PFSK-1 (cell line): Measurements from ENCODE around the gene THBD.

Experiments used
- FOXP2 ChIP-seq: optimal IDR thresholded peaks from 2 replicates; pipeline ENCODE3; 2011; ENCODE audit warnings: borderline replicate concordance, control low read depth, inconsistent platforms; ENCODE audit not compliant: insufficient read depth; ENCODE audit errors: extremely low read length, extremely low read depth
- POLR2AphosphoS5 ChIP-seq: IDR thresholded peaks from 2 replicates; pipeline ENCODE4 v1.6.1; 2012; ENCODE audit warnings: low read depth, mild to moderate bottlenecking, control low read depth, low read length, moderate library complexity
- TAF1 ChIP-seq: IDR thresholded peaks from 2 replicates; pipeline ENCODE4 v1.6.1; 2012; ENCODE audit warnings: low read length, control low read depth, borderline replicate concordance; ENCODE audit not compliant: insufficient read depth
- TF ChIP-seq, protein P1 (sequence below), 2 experiments: IDR thresholded peaks; 2 replicates each; pipeline versions ENCODE4 v1.6.1 to v1.8.0; 2011 to 2012; ENCODE audit warnings: low read depth in 2 of 2, low read length in 2 of 2, control low read depth in 1 of 2, inconsistent platforms in 1 of 2, mild to moderate bottlenecking in 1 of 2, moderate library complexity in 1 of 2; ENCODE audit not compliant: insufficient read depth in 1 of 2

DNA sequence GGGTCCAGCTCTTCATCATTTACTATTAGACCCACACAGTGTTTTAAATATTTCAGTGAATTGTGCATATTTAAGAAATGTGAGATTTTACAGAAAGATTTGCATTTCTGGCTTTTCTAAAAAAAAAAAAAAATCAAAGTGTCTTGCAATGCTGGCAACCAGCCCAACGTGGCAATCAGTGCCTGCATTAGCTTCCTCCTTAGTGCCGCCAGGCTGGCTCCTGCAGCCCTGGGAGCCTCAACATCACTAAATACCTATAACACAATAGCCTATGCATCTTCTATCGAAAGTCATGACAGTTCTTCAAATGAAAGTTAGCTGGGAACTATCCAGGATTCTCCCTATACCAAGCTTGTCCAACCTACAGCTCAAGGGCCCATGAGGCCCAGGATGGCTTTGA is 46.0 kb upstream of the THBD start:
- no peak for TF ChIP-seq TAF1
- TF ChIP-seq POLR2AphosphoS5: no peak
- TF ChIP-seq, protein P1, sequence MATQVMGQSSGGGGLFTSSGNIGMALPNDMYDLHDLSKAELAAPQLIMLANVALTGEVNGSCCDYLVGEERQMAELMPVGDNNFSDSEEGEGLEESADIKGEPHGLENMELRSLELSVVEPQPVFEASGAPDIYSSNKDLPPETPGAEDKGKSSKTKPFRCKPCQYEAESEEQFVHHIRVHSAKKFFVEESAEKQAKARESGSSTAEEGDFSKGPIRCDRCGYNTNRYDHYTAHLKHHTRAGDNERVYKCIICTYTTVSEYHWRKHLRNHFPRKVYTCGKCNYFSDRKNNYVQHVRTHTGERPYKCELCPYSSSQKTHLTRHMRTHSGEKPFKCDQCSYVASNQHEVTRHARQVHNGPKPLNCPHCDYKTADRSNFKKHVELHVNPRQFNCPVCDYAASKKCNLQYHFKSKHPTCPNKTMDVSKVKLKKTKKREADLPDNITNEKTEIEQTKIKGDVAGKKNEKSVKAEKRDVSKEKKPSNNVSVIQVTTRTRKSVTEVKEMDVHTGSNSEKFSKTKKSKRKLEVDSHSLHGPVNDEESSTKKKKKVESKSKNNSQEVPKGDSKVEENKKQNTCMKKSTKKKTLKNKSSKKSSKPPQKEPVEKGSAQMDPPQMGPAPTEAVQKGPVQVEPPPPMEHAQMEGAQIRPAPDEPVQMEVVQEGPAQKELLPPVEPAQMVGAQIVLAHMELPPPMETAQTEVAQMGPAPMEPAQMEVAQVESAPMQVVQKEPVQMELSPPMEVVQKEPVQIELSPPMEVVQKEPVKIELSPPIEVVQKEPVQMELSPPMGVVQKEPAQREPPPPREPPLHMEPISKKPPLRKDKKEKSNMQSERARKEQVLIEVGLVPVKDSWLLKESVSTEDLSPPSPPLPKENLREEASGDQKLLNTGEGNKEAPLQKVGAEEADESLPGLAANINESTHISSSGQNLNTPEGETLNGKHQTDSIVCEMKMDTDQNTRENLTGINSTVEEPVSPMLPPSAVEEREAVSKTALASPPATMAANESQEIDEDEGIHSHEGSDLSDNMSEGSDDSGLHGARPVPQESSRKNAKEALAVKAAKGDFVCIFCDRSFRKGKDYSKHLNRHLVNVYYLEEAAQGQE (IDR thresholded peaks at IDR 0.05; ENCODE audit: insufficient read depth in 1 of 2, low read depth in 2 of 2, low read length in 2 of 2): no peak
- no peak for TF ChIP-seq FOXP2
